Activated effector memory CD4-positive, alpha-beta T cell treated with Interleukin-2 at 50 U/mL for 16 hours (primary cell): ENCODE results near the gene ADAM8.
"Not testable (repeated sequence)": the region's sequence is repeated elsewhere in the genome, so short reads cannot be mapped to it uniquely, and the experiment has no call there.

Experiments
- DNase-seq: peaks from one replicate; pipeline ENCODE4 v3.0.0-alpha.2; 2020

The ADAM8 gene

GRCh38 chr10:133276435-133277201 lies at the start of gene ADAM8:
ADAM8 (minus strand) TSS chr10:133276868; CDS start chr10:133276817, 51 bp downstream.
- peak; percentile 53 for DNase-seq

- no peak for DNase-seq
These were observed 49.5 kb upstream of the ADAM8 start for GRCh38 chr10:133326223-133326551.

GRCh38 chr10:133325440-133326222 lies 49.0 kb upstream of the ADAM8 start:
- no peak for DNase-seq

GRCh38 chr10:133324857-133325260 lies 48.2 kb upstream of the ADAM8 start:
- DNase-seq, result no peak

- DNase-seq, result peak; percentile 51
These were observed 47.6 kb upstream of the ADAM8 start for GRCh38 chr10:133324198-133324792.

GRCh38 chr10:133322064-133322709 lies 45.5 kb upstream of the ADAM8 start:
- not testable (repeated sequence) for DNase-seq

- not testable (repeated sequence) for DNase-seq
These were observed 44.3 kb upstream of the ADAM8 start for GRCh38 chr10:133320852-133321422.

- DNase-seq, result peak; percentile 59
These were observed 41.9 kb upstream of the ADAM8 start for GRCh38 chr10:133318494-133319127.

GRCh38 chr10:133316732-133317131 lies 40.1 kb upstream of the ADAM8 start:
- DNase-seq, result no peak

GRCh38 chr10:133316266-133316665 lies 39.6 kb upstream of the ADAM8 start:
- no peak for DNase-seq

GRCh38 chr10:133315847-133316246 lies 39.2 kb upstream of the ADAM8 start:
- DNase-seq, result no peak

- no peak for DNase-seq
These were observed 38.2 kb upstream of the ADAM8 start for GRCh38 chr10:133314911-133315310.

GRCh38 chr10:133313192-133313591 lies 36.5 kb upstream of the ADAM8 start:
- no peak for DNase-seq

- DNase-seq, result no peak
These were observed 36.1 kb upstream of the ADAM8 start for GRCh38 chr10:133312769-133313145.

- no peak for DNase-seq
These were observed 35.5 kb upstream of the ADAM8 start for GRCh38 chr10:133312016-133312768.

GRCh38 chr10:133311570-133311969 lies 34.9 kb upstream of the ADAM8 start:
- DNase-seq, result no peak

- no peak for DNase-seq
These were observed 34.1 kb upstream of the ADAM8 start for GRCh38 chr10:133310789-133311188.

- no peak for DNase-seq
These were observed 33.7 kb upstream of the ADAM8 start for GRCh38 chr10:133310399-133310755.

GRCh38 chr10:133309720-133310398 lies 33.2 kb upstream of the ADAM8 start:
- no peak for DNase-seq

GRCh38 chr10:133309100-133309719 lies 32.5 kb upstream of the ADAM8 start:
- peak; percentile 84 for DNase-seq
